Heart right ventricle (tissue), 16 donors: ENCODE data around the gene ANKRD16. TPM values are rescaled to one million over a fixed set of nuclear protein-coding genes. Genes with fewer than 3 reads are reported as not detected.
"Not testable (repeated sequence)": the region's sequence is repeated elsewhere in the genome, so short reads cannot be mapped to it uniquely, and the experiment has no call there.

Experiments
- ATAC-seq, 8 donors: fragments of 200-7000 bp; cut with Tn5 transposase; one replicate each; pipeline ENCODE4 v1.9.1; 2020; ENCODE audit warnings: mild to moderate bottlenecking in 8 of 8, moderate library complexity in 8 of 8, moderate number of reproducible peaks in 1 of 8
- DNase-seq, 2 donors: peaks; one replicate each; pipeline ENCODE4 v3.0.0-alpha.2; 2020
- H3K27ac ChIP-seq, 10 donors: fragments of 200-600 bp; sonication (generic) in 2 of 10; one replicate each; pipeline versions ENCODE4 v1.5.0 to v1.8.0; 2020 to 2022; ENCODE audit warnings: mild to moderate bottlenecking in 3 of 10
- H3K27me3 ChIP-seq, 7 donors: fragments of 200-600 bp; one replicate each; pipeline ENCODE4 v1.8.0; 2021 to 2022; ENCODE audit warnings: mild to moderate bottlenecking in 2 of 7
- H3K36me3 ChIP-seq, 9 donors: fragments of 200-600 bp; sonication (generic) in 1 of 9; one replicate each; pipeline versions ENCODE4 v1.5.0 to v1.8.0; 2020 to 2022; ENCODE audit warnings: mild to moderate bottlenecking in 2 of 9
- H3K4me1 ChIP-seq, 9 donors: fragments of 200-600 bp; sonication (generic) in 1 of 9; one replicate each; pipeline versions ENCODE4 v1.5.0 to v1.8.0; 2020 to 2022; ENCODE audit warnings: mild to moderate bottlenecking in 4 of 9
- H3K4me3 ChIP-seq, 10 donors: fragments of 200-600 bp; sonication (generic) in 2 of 10; one replicate each; pipeline versions ENCODE4 v1.5.0 to v1.8.0; 2020 to 2022; ENCODE audit warnings: mild to moderate bottlenecking in 7 of 10, moderate library complexity in 2 of 10
- H3K9me3 ChIP-seq, 11 donors: fragments of 200-600 bp in 10 of 11; sonication (generic) in 2 of 11; one replicate each; pipeline versions ENCODE4 v1.5.0 to v1.8.0; 2013 to 2022; ENCODE audit warnings: mild to moderate bottlenecking in 2 of 11, control low read depth in 1 of 11, moderate library complexity in 1 of 11
- CTCF ChIP-seq, 9 donors: fragments of 200-600 bp; sonication (generic) in 2 of 9; IDR thresholded peaks; one replicate each; pipeline versions ENCODE4 v1.5.0 to v1.8.0; 2021 to 2022; ENCODE audit warnings: antibody characterized with exemption in 9 of 9, mild to moderate bottlenecking in 5 of 9, moderate library complexity in 1 of 9
- WGBS, 2 donors: extraction: QIAGEN DNeasy Blood & Tissue Kit; methylation state at CpG; one replicate each; pipeline ENCODE4 v1.1.7; 2013; ENCODE audit warnings: inconsistent platforms in 1 of 2; 5-methylcytosine and 5-hydroxymethylcytosine counted together
- intact Hi-C, 10 donors: fragments of 100-400 bp; cut with DNase I; formaldehyde crosslinking; loops; one replicate each; pipeline versions ENCODE4 v1.11.1 to v1.14.2; 2022
- polyA plus RNA-seq, 2 donors: library from polyadenylated mRNA; stranded (reverse); fragments of 200-250 nt; gene quantifications; one replicate each; pipeline ENCODE4 v1.2.3, GENCODE V29; 2013
- total RNA-seq, 10 donors: library from RNA; stranded (reverse); fragmentation: NEBNext Ultra II Directional in 3 of 10; extraction: Animal tissue kit (Norgen Biotek cat#: 25700) in 3 of 10; gene quantifications; one replicate each; pipeline versions ENCODE4 v1.2.1 to v1.2.4, GENCODE V29; 2021 to 2023
- donor health status: Arrhythmogenic right ventricular cardiomyopathy.
- donor health status: ischemic (EF 13 %, LVEDD 7.1; RV severe dilation, severe dysfunction).
- donor health status: healthy with polysubstance abuse.
- donor health status: DM: no; HTN: yes; CAD: no.
- donor health status: DM: no; HTN: no; CAD: no.
- donor health status: ischemic (EF 25% LVEDD 6.9; RV normal size, moderate dysfunction).
- donor health status: ischemic (EF 25% LVEDD 5.7; RV mildly dilated, moderate dysfunction).
- donor health status: healthy.
- donor health status: DM: yes; HTN: yes; CAD: no.
- donor health status: Ischemic cardiomyopathy.
- donor health status: ischemic (EF 35%, LVEDD 5.7; RV mildly dilated, moderate dysfunction).
- donor health status: nonischemic (EF 11% LVEDD 7.7; RV severe dilation, severe dysfunction).
- donor health status: DM: yes; HTN: yes; CAD: no.
- donor health status: PGD.
- donor health status: ischemic (EF 29% LVEDD 5.4; RV normal size, mild dysfunction).
- donor health status: nonischemic (EF 23%, LVEDD 6.1; RV moderate dilation, normal function).

ANKRD16 gene
- total and polyA plus RNA-seq, 12 donors = 2.2 to 3.9 (median 3.4) TPM

- intact Hi-C loops = loop anchor here in 1 of 10 donors (2.0 kb wide), 1 partner anchor 75 kb away; the partner anchor contains the start of gene GDI2
- 97 to 98% methylated on average over 8 of the region's 8 CpGs for WGBS, 2 donors
- Histone ChIP-seq H3K4me1 (peaks cover 0 to 43% (median 36%) of the 10 kb centered on the region in 9 donors), H3K27me3 (no peaks in the 10 kb centered on the region), H3K27ac (peak overlapping the region in 1 of 10 donors; percentile 20), H3K36me3 (peaks cover 0 to 52% (median 17%) of the 10 kb centered on the region in 9 donors), H3K9me3 (no peaks in the 10 kb centered on the region), H3K4me3 (peak overlapping the region in 1 of 10 donors; percentile 89)
- ATAC-seq (no peak), DNase-seq (no peak)
- no peak for TF ChIP-seq CTCF (IDR thresholded peaks at IDR 0.05)
These were observed 2.1 kb downstream of the ANKRD16 start for GRCh38 chr10:5887641-5888040.

GRCh38 chr10:5887029-5887428, 2.7 kb downstream of the ANKRD16 start:
- intact Hi-C loops = no loop called here

GRCh38 chr10:5885619-5886018, 4.1 kb downstream of the ANKRD16 start:
- peaks cover 0 to 23% (median 15%) of the 10 kb centered on the region in 9 donors for H3K4me1 ChIP-seq
- H3K27ac ChIP-seq = no peak overlapping the region
- ATAC-seq (no peak), DNase-seq (no peak)
- H3K36me3 ChIP-seq = peaks cover 0 to 70% (median 23%) of the 10 kb centered on the region in 9 donors
- H3K9me3 ChIP-seq = no peaks in the 10 kb centered on the region
- WGBS, 2 donors = 89 to 92% methylated on average over 5 of the region's 5 CpGs
- no peak for TF ChIP-seq CTCF (IDR thresholded peaks at IDR 0.05)
- intact Hi-C loops = no loop called here
- H3K27me3 ChIP-seq = no peaks in the 10 kb centered on the region
- no peak overlapping the region for H3K4me3 ChIP-seq

More at GRCh38 chr10:5887029-5887428, 2.7 kb downstream of the ANKRD16 start:
- H3K4me1 ChIP-seq = peaks cover 0 to 37% (median 29%) of the 10 kb centered on the region in 9 donors
- WGBS, 2 donors = 63 to 66% methylated on average over 1 of the region's 1 CpG
- H3K4me3 ChIP-seq = no peak overlapping the region
- H3K27me3 ChIP-seq = no peaks in the 10 kb centered on the region
- DNase-seq (no peak), ATAC-seq (no peak)
- peaks cover 0 to 58% (median 22%) of the 10 kb centered on the region in 9 donors for H3K36me3 ChIP-seq
- H3K9me3 ChIP-seq = no peaks in the 10 kb centered on the region
- no peak overlapping the region for H3K27ac ChIP-seq
- TF ChIP-seq CTCF (IDR thresholded peaks at IDR 0.05) = no peak

GRCh38 chr10:5882961-5883360, 6.7 kb downstream of the ANKRD16 start:
- Histone ChIP-seq H3K4me1 (peaks cover 0 to 12% (median 4%) of the 10 kb centered on the region in 9 donors), H3K27me3 (no peaks in the 10 kb centered on the region), H3K27ac (no peak overlapping the region), H3K36me3 (peaks cover 0 to 97% (median 23%) of the 10 kb centered on the region in 9 donors), H3K4me3 (no peak overlapping the region), H3K9me3 (no peaks in the 10 kb centered on the region)
- intact Hi-C loops = no loop called here
- no peak for ATAC-seq
- no peak for TF ChIP-seq CTCF (IDR thresholded peaks at IDR 0.05)
- DNase-seq = no peak
- WGBS, 2 donors = 84 to 93% methylated on average over 8 of the region's 8 CpGs

GRCh38 chr10:5877041-5877440, 12.7 kb downstream of the ANKRD16 start:
- not testable (repeated sequence) for H3K27ac ChIP-seq, ATAC-seq, H3K4me3 ChIP-seq, DNase-seq, H3K9me3 ChIP-seq, H3K27me3 ChIP-seq
- 95 to 98% methylated on average over 7 of the region's 7 CpGs for WGBS, 2 donors
- H3K36me3 ChIP-seq = peaks cover 0 to 81% (median 8%) of the 10 kb centered on the region in 9 donors
- intact Hi-C loops = loop anchor here in 7 of 10 donors (10.0 kb wide), 6 partner anchors 62 to 442 kb away; partner anchors contain the start of genes TASOR2 (in 3 of the 7) and GDI2 (in 2 of the 7)
- H3K4me1 ChIP-seq = peaks cover 0 to 12% (median 0%) of the 10 kb centered on the region in 9 donors
